OCI-LY7 (cell line): ENCODE measurements around the gene KDM6A.

Source experiments
- CTCF ChIP-seq: fragments of 200-600 bp; sonication (generic); conservative IDR thresholded peaks from 2 replicates; pipeline ENCODE4 v1.5.1; 2014; ENCODE audit warnings: mild to moderate bottlenecking, antibody characterized with exemption, low read length, moderate library complexity, mixed read lengths
- EZH2phosphoT487 ChIP-seq: fragments of 200-600 bp; sonication (generic); IDR thresholded peaks from 2 replicates; pipeline ENCODE4 v1.6.1; 2018; ENCODE audit warnings: low read depth, borderline replicate concordance, mild to moderate bottlenecking, mixed run types, antibody characterized with exemption, low read length, moderate library complexity, mixed read lengths

DNA sequence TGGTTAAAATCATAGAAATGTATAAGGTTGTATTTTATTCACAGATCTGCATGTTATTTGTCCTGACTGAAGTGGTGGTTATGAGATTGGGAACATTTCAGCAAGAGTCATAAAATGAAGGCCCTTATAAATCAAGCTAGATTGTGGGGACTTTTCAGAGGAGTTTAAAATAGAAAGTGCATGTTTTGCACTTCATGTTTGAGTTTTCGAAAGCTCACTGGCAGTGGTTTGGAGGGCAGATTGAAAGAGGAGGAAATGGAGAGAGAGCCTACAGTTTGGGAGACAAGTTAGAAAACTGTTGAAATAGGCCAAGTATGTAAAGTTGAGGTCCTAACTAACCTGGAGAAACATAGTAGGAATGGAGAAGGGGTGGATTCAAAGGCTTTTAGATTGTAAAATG is 124.9 kb downstream of the KDM6A start:
- no peak for TF ChIP-seq CTCF
- no peak for TF ChIP-seq EZH2phosphoT487
